ENCODE measurements around the gene YTHDF1.

DNA sequence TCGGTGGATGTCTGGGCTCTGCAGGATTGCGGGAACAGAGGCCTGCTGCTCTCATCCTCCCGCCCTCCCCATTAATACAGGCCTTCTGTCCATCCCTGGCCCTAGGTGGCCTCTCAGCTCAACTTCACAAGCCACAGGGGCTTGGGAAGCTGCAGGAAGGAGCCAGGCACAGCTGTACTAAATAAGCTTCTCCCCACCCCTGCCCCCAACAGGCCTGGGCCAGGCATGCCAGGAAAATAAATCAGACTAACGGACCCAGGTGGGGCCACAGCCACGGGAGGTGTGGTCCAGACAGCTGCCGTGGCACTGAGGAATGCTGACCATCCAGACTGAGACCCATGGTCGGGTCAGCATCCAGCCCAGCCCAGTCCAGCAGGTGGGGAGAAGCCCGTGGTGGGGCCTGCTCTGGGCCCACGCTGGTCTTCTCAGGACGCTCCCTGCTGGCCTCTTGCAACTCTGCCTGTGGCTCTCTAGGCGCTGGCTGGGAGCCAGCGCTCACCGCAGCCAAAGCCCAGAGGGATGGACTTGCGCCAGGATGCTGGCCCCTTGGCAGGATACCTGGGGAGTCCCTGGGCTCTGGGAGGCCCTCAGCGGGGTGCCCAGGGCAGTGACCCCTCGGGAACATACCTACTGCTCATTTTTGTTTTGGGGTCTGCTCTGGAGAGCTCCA is 8.6 kb upstream of the YTHDF1 start:
- TF ChIP-seq FOXS1 (CRISPR knock-in tag; IDR thresholded peaks at IDR 0.05) (no peak), CHD2 (IDR thresholded peaks at IDR 0.05; ENCODE audit: low read length, partially characterized antibody) (peak; percentile 5), RFX5 (IDR thresholded peaks at IDR 0.05) (no peak), POLR2A (IDR thresholded peaks at IDR 0.05; ENCODE audit: low read length) (no peak)
- TF ChIP-seq, protein P1, sequence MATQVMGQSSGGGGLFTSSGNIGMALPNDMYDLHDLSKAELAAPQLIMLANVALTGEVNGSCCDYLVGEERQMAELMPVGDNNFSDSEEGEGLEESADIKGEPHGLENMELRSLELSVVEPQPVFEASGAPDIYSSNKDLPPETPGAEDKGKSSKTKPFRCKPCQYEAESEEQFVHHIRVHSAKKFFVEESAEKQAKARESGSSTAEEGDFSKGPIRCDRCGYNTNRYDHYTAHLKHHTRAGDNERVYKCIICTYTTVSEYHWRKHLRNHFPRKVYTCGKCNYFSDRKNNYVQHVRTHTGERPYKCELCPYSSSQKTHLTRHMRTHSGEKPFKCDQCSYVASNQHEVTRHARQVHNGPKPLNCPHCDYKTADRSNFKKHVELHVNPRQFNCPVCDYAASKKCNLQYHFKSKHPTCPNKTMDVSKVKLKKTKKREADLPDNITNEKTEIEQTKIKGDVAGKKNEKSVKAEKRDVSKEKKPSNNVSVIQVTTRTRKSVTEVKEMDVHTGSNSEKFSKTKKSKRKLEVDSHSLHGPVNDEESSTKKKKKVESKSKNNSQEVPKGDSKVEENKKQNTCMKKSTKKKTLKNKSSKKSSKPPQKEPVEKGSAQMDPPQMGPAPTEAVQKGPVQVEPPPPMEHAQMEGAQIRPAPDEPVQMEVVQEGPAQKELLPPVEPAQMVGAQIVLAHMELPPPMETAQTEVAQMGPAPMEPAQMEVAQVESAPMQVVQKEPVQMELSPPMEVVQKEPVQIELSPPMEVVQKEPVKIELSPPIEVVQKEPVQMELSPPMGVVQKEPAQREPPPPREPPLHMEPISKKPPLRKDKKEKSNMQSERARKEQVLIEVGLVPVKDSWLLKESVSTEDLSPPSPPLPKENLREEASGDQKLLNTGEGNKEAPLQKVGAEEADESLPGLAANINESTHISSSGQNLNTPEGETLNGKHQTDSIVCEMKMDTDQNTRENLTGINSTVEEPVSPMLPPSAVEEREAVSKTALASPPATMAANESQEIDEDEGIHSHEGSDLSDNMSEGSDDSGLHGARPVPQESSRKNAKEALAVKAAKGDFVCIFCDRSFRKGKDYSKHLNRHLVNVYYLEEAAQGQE (IDR thresholded peaks at IDR 0.05) = no peak
- TF ChIP-seq, protein P2, sequence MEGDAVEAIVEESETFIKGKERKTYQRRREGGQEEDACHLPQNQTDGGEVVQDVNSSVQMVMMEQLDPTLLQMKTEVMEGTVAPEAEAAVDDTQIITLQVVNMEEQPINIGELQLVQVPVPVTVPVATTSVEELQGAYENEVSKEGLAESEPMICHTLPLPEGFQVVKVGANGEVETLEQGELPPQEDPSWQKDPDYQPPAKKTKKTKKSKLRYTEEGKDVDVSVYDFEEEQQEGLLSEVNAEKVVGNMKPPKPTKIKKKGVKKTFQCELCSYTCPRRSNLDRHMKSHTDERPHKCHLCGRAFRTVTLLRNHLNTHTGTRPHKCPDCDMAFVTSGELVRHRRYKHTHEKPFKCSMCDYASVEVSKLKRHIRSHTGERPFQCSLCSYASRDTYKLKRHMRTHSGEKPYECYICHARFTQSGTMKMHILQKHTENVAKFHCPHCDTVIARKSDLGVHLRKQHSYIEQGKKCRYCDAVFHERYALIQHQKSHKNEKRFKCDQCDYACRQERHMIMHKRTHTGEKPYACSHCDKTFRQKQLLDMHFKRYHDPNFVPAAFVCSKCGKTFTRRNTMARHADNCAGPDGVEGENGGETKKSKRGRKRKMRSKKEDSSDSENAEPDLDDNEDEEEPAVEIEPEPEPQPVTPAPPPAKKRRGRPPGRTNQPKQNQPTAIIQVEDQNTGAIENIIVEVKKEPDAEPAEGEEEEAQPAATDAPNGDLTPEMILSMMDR (IDR thresholded peaks at IDR 0.05) = peak; percentile 38
